ENCODE data around the gene KRTAP29-1.

GRCh38 chr17:41265078-41265477 lies 37.6 kb downstream of the KRTAP29-1 start, which contains the start of gene KRTAP9-6:
- TF ChIP-seq POLR2A (IDR thresholded peaks at IDR 0.05) (no peak), CTCF (IDR thresholded peaks at IDR 0.05) (no peak)

Data from esophagus squamous epithelium (tissue), 4 donors.